Smooth muscle cell (in vitro differentiated cells): ENCODE results near the gene SYT9. TPM values are rescaled to one million over a fixed set of nuclear protein-coding genes. Genes with fewer than 3 reads are reported as not detected.

Experiments
- DNase-seq: peaks from one replicate; lab custom pipeline; 2025; ENCODE audit not compliant: unreplicated experiment; lab: John Stamatoyannopoulos, UW
- H2AFZ ChIP-seq: fragments of 200-600 bp; sonication (generic); 2 replicates; pipeline ENCODE4 v1.6.0; 2016; ENCODE audit warnings: antibody characterized with exemption, low read depth, mild to moderate bottlenecking
- H3F3A ChIP-seq: fragments of 200-600 bp; sonication (generic); 2 replicates; pipeline ENCODE4 v1.6.0; 2017; ENCODE audit warnings: antibody characterized with exemption, low read depth
- H3K27ac ChIP-seq: fragments of 200-600 bp; sonication (generic); 2 replicates; pipeline ENCODE4 v1.5.1; 2016; ENCODE audit warnings: low read depth, mild to moderate bottlenecking
- H3K27me3 ChIP-seq: fragments of 200-600 bp; sonication (generic); 2 replicates; pipeline ENCODE4 v1.6.1; 2016; ENCODE audit warnings: low read depth, mild to moderate bottlenecking
- H3K36me3 ChIP-seq: fragments of 200-600 bp; sonication (generic); 2 replicates; pipeline ENCODE4 v1.5.1; 2016; ENCODE audit warnings: low read depth
- H3K4me1 ChIP-seq: fragments of 200-600 bp; sonication (generic); 2 replicates; pipeline ENCODE4 v1.5.1; 2016; ENCODE audit warnings: low read depth
- H3K4me2 ChIP-seq: fragments of 200-600 bp; sonication (generic); 2 replicates; pipeline ENCODE4 v1.6.0; 2016; ENCODE audit warnings: mild to moderate bottlenecking
- H3K4me3 ChIP-seq: fragments of 200-600 bp; sonication (generic); 2 replicates; pipeline ENCODE4 v1.5.1; 2016; ENCODE audit warnings: mild to moderate bottlenecking
- H3K79me2 ChIP-seq: fragments of 200-600 bp; sonication (generic); 2 replicates; pipeline ENCODE4 v1.6.0; 2016; ENCODE audit warnings: low read depth, mild to moderate bottlenecking
- H3K9ac ChIP-seq: fragments of 200-600 bp; sonication (generic); 2 replicates; pipeline ENCODE4 v1.6.0; 2016; ENCODE audit warnings: low read depth
- H3K9me3 ChIP-seq: fragments of 200-600 bp; sonication (generic); replicated peaks from 2 replicates; pipeline ENCODE4 v1.5.1; 2016; ENCODE audit warnings: low read depth
- H4K20me1 ChIP-seq: fragments of 200-600 bp; sonication (generic); 2 replicates; pipeline ENCODE4 v1.6.0; 2016; ENCODE audit warnings: low read depth
- CTCF ChIP-seq: fragments of 200-600 bp; sonication (generic); IDR thresholded peaks from 2 replicates; pipeline ENCODE4 v1.5.1; 2017; ENCODE audit warnings: borderline replicate concordance, mild to moderate bottlenecking, antibody characterized with exemption; ENCODE audit not compliant: insufficient read depth, poor library complexity, severe bottlenecking
- WGBS: methylation state at CpG from one replicate; pipeline ENCODE4 v1.1.7; 2016; ENCODE audit warnings: low lambda C conversion rate; 5-methylcytosine and 5-hydroxymethylcytosine counted together
- polyA plus RNA-seq: library from polyadenylated mRNA; unstranded; fragments of >200 nt; fragmentation: Nextera tagmentation; extraction: Ambion mirVana; gene quantifications from 2 replicates; pipeline ENCODE4 v1.2.1, GENCODE V29; 2016
- total RNA-seq: library from RNA; depleted of rRNA; stranded (reverse); fragments of >200 nt; gene quantifications from 2 replicates; pipeline ENCODE4 v1.2.3, GENCODE V29; 2014

The SYT9 gene
- total and polyA plus RNA-seq, 2 experiments from 2014 or later = 0.06 TPM; not detected in 1

GRCh38 chr11:7484645-7485044 is 232.9 kb downstream of the SYT9 start:
- H2AFZ ChIP-seq = no peak overlapping the region
- H3K27me3 ChIP-seq = no peaks in the 10 kb centered on the region
- no peaks in the 10 kb centered on the region for H3F3A ChIP-seq
- no peak for TF ChIP-seq CTCF
- no peak overlapping the region for H3K4me3 ChIP-seq
- H3K4me1 ChIP-seq = no peaks in the 10 kb centered on the region
- H3K27ac ChIP-seq = no peak overlapping the region
- no peak overlapping the region for H3K4me2 ChIP-seq
- H3K9ac ChIP-seq = no peak overlapping the region
- DNase-seq = no peak
- H3K79me2 ChIP-seq = no peaks in the 10 kb centered on the region
- no peaks in the 10 kb centered on the region for H4K20me1 ChIP-seq
- 52% methylated on average over 3 of the region's 3 CpGs for WGBS
- no peaks in the 10 kb centered on the region for H3K36me3 ChIP-seq
- H3K9me3 ChIP-seq = no peaks in the 10 kb centered on the region

- no peak for TF ChIP-seq CTCF
- Histone ChIP-seq H3K4me2 (no peak within 1 kb of the TSS), H3K79me2 (no peaks in the 10 kb centered on the region), H2AFZ (no peak within 1 kb of the TSS), H3K36me3 (no peaks in the 10 kb centered on the region), H4K20me1 (no peaks in the 10 kb centered on the region), H3K9me3 (no peaks in the 10 kb centered on the region), H3K9ac (no peak within 1 kb of the TSS), H3F3A (no peaks in the 10 kb centered on the region), H3K27ac (no peak within 1 kb of the TSS), H3K27me3 (no peaks in the 10 kb centered on the region), H3K4me1 (no peaks in the 10 kb centered on the region), H3K4me3 (peak within 1 kb of the TSS; percentile 32)
- WGBS = 89% methylated on average over 15 of the region's 15 CpGs
- no peak for DNase-seq
Measured at GRCh38 chr11:7485186-7486097, 233.7 kb downstream of the SYT9 start, which contains the start of gene OLFML1. OLFML1 (plus strand) TSS chr11:7485506; CDS start chr11:7485876, 370 bp downstream.

- no peak overlapping the region for H2AFZ ChIP-seq
- no peaks in the 10 kb centered on the region for H4K20me1 ChIP-seq
- no peaks in the 10 kb centered on the region for H3K79me2 ChIP-seq
- WGBS = 89% methylated on average over 2 of the region's 2 CpGs
- H3K36me3 ChIP-seq = no peaks in the 10 kb centered on the region
- no peak for TF ChIP-seq CTCF
- peak overlapping the region; percentile 32 for H3K4me3 ChIP-seq
- no peaks in the 10 kb centered on the region for H3K27me3 ChIP-seq
- no peak overlapping the region for H3K27ac ChIP-seq
- H3F3A ChIP-seq = no peaks in the 10 kb centered on the region
- H3K9me3 ChIP-seq = no peaks in the 10 kb centered on the region
- no peak overlapping the region for H3K9ac ChIP-seq
- DNase-seq = no peak
- H3K4me2 ChIP-seq = no peak overlapping the region
- no peaks in the 10 kb centered on the region for H3K4me1 ChIP-seq
Measured at GRCh38 chr11:7486098-7486780, 234.5 kb downstream of the SYT9 start.
